Aorta (tissue), 5 donors: ENCODE measurements around the gene MAP1LC3B2. TPM values are rescaled to one million over a fixed set of nuclear protein-coding genes. Genes with fewer than 3 reads are reported as not detected.

Experiments used
- ATAC-seq: fragments of 200-7000 bp; cut with Tn5 transposase; one replicate; pipeline ENCODE4 v1.9.1; 2022; ENCODE audit warnings: moderate library complexity; ENCODE audit not compliant: low FRiP score
- DNase-seq, 2 donors: peaks; one replicate each; pipeline ENCODE4 v3.0.0-alpha.2; 2020
- H3K27ac ChIP-seq, 2 donors: one replicate each; pipeline ENCODE4 v1.5.1; 2013; ENCODE audit warnings: low read length in 2 of 2, mild to moderate bottlenecking in 2 of 2, moderate library complexity in 2 of 2, control low read depth in 1 of 2, inconsistent platforms in 1 of 2, low read depth in 1 of 2
- H3K27me3 ChIP-seq, 2 donors: one replicate each; pipeline ENCODE4 v1.6.1; 2013; ENCODE audit warnings: control low read depth in 1 of 2, low read length in 1 of 2, mild to moderate bottlenecking in 1 of 2, moderate library complexity in 1 of 2; ENCODE audit not compliant: insufficient read depth in 2 of 2, control insufficient read depth in 1 of 2
- H3K36me3 ChIP-seq, 2 donors: one replicate each; pipeline ENCODE4 v1.6.1; 2013; ENCODE audit warnings: control low read depth in 1 of 2, low read length in 1 of 2, mild to moderate bottlenecking in 1 of 2; ENCODE audit not compliant: insufficient read depth in 2 of 2, control insufficient read depth in 1 of 2
- H3K4me1 ChIP-seq, 2 donors: one replicate each; pipeline ENCODE4 v1.6.1; 2013; ENCODE audit warnings: low read length in 2 of 2, control low read depth in 1 of 2, mild to moderate bottlenecking in 1 of 2, moderate library complexity in 1 of 2; ENCODE audit not compliant: insufficient read depth in 2 of 2, control insufficient read depth in 1 of 2
- H3K4me3 ChIP-seq, 2 donors: one replicate each; pipeline ENCODE4 v1.5.1; 2013; ENCODE audit warnings: low read length in 2 of 2, control low read depth in 1 of 2, mild to moderate bottlenecking in 1 of 2
- H3K9me3 ChIP-seq: one replicate; pipeline ENCODE4 v1.6.1; 2013; ENCODE audit warnings: mild to moderate bottlenecking, low read length; ENCODE audit not compliant: control insufficient read depth
- WGBS, 2 donors: extraction: QIAGEN DNeasy Blood & Tissue Kit; methylation state at CpG; one replicate each; pipeline ENCODE4 v1.1.7; 2013; 5-methylcytosine and 5-hydroxymethylcytosine counted together
- intact Hi-C, 2 donors: fragments of 100-400 bp; cut with DNase I; formaldehyde crosslinking; loops; one replicate each; pipeline versions ENCODE4 v1.14.2 to v1.15.0; 2022
- polyA plus RNA-seq, 2 donors: library from polyadenylated mRNA; stranded (reverse); fragments of 200-250 nt; gene quantifications; one replicate each; pipeline ENCODE4 v1.2.3, GENCODE V29; 2013
- total RNA-seq, 2 donors: library from RNA; stranded (reverse); fragmentation: NEBNext Ultra II Directional; extraction: Animal tissue kit (Norgen Biotek cat#: 25700); gene quantifications; one replicate each; pipeline ENCODE4 v1.2.1, GENCODE V29; 2021
- donor health status: healthy with polysubstance abuse.
- donor health status: Bipolar disorder and iron deficiency.
- donor health status: DM: no; HTN: no; CAD: no.
- donor health status: DM: no; HTN: no; CAD: no.
- donor health status: DM: yes; HTN: yes; CAD: no.

Gene MAP1LC3B2
- total and polyA plus RNA-seq, 4 donors, result 1.0 to 3.5 (median 2.7) TPM

GRCh38 chr12:116619246-116619645, 60.1 kb downstream of the MAP1LC3B2 start:
- Histone ChIP-seq H3K27me3 (no peaks in the 10 kb centered on the region), H3K36me3 (no peaks in the 10 kb centered on the region), H3K9me3 (no peaks in the 10 kb centered on the region), H3K4me1 (no peaks in the 10 kb centered on the region), H3K27ac (no peak overlapping the region), H3K4me3 (no peak overlapping the region)
- intact Hi-C loops, result no loop called here
- WGBS, 2 donors, result 94 to 97% methylated on average over 3 of the region's 3 CpGs
- DNase-seq (no peak), ATAC-seq (no peak)

DNA sequence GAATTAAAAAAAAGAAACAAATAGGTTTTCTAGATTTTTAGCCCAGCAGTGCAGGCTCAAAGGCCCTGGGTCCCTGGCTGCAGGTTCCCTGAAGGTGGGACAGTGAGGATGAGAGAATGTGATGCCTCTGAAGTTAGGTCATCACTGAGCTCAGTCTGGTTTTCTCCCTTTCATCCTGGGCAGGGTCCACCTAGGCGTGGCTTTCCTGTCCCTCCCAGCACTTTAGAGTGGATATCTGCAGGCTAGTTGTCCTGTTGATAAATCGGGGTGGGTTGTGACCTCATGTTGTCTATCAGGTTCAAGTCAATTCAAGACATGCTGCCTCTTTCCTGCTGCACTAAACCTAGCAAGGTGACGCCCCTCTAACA, 60.9 kb downstream of the MAP1LC3B2 start:
- Histone ChIP-seq H3K27me3 (no peaks in the 10 kb centered on the region), H3K9me3 (peaks cover 2% of the 10 kb centered on the region), H3K36me3 (no peaks in the 10 kb centered on the region), H3K27ac (no peak overlapping the region), H3K4me1 (no peaks in the 10 kb centered on the region), H3K4me3 (no peak overlapping the region)
- 89 to 94% methylated on average over 3 of the region's 3 CpGs for WGBS, 2 donors
- intact Hi-C loops, result no loop called here
- DNase-seq (peak in 1 of 2 donors; percentile 38), ATAC-seq (no peak)

DNA sequence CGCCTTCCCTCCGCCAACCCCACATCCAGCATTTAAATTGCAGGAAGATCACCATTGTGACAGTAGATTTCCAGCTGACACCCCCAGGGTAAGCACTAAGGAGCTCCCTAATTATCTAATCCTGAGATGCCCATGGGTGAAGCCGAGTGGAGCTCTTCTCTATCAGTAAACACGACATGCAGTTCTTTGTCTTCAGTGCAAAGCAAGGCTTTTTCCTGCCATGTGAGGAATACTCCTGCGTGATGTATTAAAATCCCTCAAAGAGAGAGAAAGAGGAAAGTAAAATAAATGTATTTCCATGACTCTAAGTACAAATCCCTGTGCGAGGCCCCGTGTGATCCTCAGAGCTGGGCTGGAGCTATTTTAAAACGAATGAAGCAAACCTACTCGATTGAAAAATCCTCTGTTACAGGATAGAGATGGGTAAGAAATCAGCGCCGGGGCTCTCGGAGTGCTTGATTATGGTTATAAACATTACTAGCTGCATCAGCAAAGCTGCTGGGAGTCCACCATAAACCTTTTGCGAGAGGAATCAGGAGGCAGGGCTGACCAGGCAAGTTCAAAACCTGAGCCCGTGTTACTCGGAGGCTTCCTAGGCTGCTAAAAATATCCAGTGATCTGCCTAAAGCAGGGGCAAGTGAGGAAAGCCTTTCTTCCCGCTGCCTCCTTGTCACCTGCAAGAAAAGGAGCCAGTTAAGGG, 61.5 kb downstream of the MAP1LC3B2 start:
- 34 to 35% methylated on average over 16 of the region's 16 CpGs for WGBS, 2 donors
- Histone ChIP-seq H3K27ac (no peak overlapping the region), H3K4me1 (no peaks in the 10 kb centered on the region), H3K9me3 (peaks cover 2% of the 10 kb centered on the region), H3K4me3 (no peak overlapping the region), H3K36me3 (no peaks in the 10 kb centered on the region), H3K27me3 (no peaks in the 10 kb centered on the region)
- intact Hi-C loops, result no loop called here
- DNase-seq (peak in 1 of 2 donors; percentile 35), ATAC-seq (no peak)

DNA sequence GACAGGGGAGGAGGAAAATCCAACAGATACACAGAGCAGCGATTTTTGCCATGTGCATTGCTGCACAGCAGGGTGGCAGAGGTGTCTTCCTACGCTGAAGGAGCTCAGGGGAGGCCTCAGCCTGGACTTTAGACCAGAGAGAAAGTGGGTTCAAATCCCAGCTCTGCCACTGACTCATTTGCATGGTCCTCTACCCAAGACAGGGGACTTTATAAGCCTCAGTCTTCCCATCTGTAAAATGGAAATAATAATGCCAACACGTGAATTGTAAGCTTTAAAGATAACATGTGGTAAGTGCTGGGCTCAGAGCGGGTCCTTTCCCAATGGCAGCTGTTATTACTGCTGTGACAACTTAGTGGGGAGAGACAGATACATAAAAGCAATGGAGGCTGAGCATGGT, 62.0 kb downstream of the MAP1LC3B2 start:
- ATAC-seq (no peak), DNase-seq (peak in 1 of 2 donors; percentile 3)
- intact Hi-C loops, result no loop called here
- H3K9me3 ChIP-seq, result peaks cover 2% of the 10 kb centered on the region
- H3K27me3 ChIP-seq, result no peaks in the 10 kb centered on the region
- H3K4me1 ChIP-seq, result no peaks in the 10 kb centered on the region
- no peaks in the 10 kb centered on the region for H3K36me3 ChIP-seq
- H3K4me3 ChIP-seq, result no peak overlapping the region
- H3K27ac ChIP-seq, result no peak overlapping the region
- WGBS, 2 donors, result 84 to 91% methylated on average over 4 of the region's 4 CpGs

GRCh38 chr12:116624516-116624915, 65.3 kb downstream of the MAP1LC3B2 start:
- Histone ChIP-seq H3K4me1 (no peaks in the 10 kb centered on the region), H3K27ac (no peak overlapping the region), H3K4me3 (no peak overlapping the region), H3K9me3 (peaks cover 2% of the 10 kb centered on the region), H3K36me3 (no peaks in the 10 kb centered on the region), H3K27me3 (no peaks in the 10 kb centered on the region)
- DNase-seq (peak in 1 of 2 donors; percentile 23), ATAC-seq (no peak)
- 82 to 83% methylated on average over 8 of the region's 8 CpGs for WGBS, 2 donors
- intact Hi-C loops, result no loop called here

GRCh38 chr12:116626153-116626552, 67.0 kb downstream of the MAP1LC3B2 start:
- DNase-seq (no peak), ATAC-seq (no peak)
- no peaks in the 10 kb centered on the region for H3K36me3 ChIP-seq
- intact Hi-C loops, result no loop called here
- peaks cover 2% of the 10 kb centered on the region for H3K9me3 ChIP-seq
- H3K4me1 ChIP-seq, result no peaks in the 10 kb centered on the region
- WGBS, 2 donors, result 90% methylated on average over 5 of the region's 5 CpGs
- H3K27me3 ChIP-seq, result no peaks in the 10 kb centered on the region
- H3K27ac ChIP-seq, result no peak overlapping the region
- no peak overlapping the region for H3K4me3 ChIP-seq

Other genes starting within 250 kb of the MAP1LC3B2 start
- gene SPRING1, start 178.7 kb downstream of the MAP1LC3B2 start, total RNA-seq, result 10 to 100 TPM; 16.5 to 18.9 TPM
- gene SPRING1, start 178.7 kb downstream of the MAP1LC3B2 start, polyA plus RNA-seq, result 10 to 100 TPM; 12.7 to 13.9 TPM
- gene RNFT2, start 178.9 kb downstream of the MAP1LC3B2 start, total RNA-seq, result 1 to 10 TPM; 3.0 to 3.1 TPM
- gene RNFT2, start 178.9 kb downstream of the MAP1LC3B2 start, polyA plus RNA-seq, result 1 to 10 TPM; 1.6 to 1.8 TPM